Stomach (tissue), 4 donors: ENCODE measurements around the gene TCP11.

Experiments used
- EP300 ChIP-seq: sonication (generic); formaldehyde crosslinking; IDR thresholded peaks from one replicate; pipeline ENCODE4 v1.6.1; 2017; ENCODE audit warnings: antibody characterized with exemption
- TF ChIP-seq, protein P1 (sequence below), 7 experiments: fragments of 450-650 bp in 4 of 7; fragments of 200-600 bp in 3 of 7; sonication (generic) in 3 of 7; IDR thresholded peaks; one replicate each; pipeline ENCODE4 v1.5.1; 2016 to 2019; ENCODE audit warnings: antibody characterized with exemption in 7 of 7, control low read depth in 2 of 7, mild to moderate bottlenecking in 1 of 7

DNA sequence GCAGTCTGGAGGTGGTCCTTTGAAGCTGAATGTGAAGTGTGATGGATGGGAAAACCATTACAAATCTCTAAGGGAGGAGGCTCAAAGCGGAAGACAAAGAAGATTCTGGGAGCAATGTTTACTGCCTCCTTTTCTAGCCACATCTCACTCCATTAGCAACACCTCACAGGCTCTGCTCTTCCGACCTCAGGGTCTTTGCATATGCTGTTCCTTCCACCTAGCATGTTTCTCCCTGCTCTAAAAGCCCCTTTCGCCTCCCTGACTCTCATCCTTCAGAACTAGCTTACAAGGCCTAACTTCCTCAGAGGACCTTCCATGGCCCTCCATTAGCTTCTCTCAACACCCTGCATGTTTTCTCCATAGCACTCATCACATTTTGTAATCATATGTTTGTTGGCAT is 4.6 kb upstream of the TCP11 start:
- TF ChIP-seq, protein P1, sequence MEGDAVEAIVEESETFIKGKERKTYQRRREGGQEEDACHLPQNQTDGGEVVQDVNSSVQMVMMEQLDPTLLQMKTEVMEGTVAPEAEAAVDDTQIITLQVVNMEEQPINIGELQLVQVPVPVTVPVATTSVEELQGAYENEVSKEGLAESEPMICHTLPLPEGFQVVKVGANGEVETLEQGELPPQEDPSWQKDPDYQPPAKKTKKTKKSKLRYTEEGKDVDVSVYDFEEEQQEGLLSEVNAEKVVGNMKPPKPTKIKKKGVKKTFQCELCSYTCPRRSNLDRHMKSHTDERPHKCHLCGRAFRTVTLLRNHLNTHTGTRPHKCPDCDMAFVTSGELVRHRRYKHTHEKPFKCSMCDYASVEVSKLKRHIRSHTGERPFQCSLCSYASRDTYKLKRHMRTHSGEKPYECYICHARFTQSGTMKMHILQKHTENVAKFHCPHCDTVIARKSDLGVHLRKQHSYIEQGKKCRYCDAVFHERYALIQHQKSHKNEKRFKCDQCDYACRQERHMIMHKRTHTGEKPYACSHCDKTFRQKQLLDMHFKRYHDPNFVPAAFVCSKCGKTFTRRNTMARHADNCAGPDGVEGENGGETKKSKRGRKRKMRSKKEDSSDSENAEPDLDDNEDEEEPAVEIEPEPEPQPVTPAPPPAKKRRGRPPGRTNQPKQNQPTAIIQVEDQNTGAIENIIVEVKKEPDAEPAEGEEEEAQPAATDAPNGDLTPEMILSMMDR (IDR thresholded peaks at IDR 0.05): no peak
- TF ChIP-seq EP300: no peak
